ENCODE results near the gene CDH4.

Gene CDH4

DNA sequence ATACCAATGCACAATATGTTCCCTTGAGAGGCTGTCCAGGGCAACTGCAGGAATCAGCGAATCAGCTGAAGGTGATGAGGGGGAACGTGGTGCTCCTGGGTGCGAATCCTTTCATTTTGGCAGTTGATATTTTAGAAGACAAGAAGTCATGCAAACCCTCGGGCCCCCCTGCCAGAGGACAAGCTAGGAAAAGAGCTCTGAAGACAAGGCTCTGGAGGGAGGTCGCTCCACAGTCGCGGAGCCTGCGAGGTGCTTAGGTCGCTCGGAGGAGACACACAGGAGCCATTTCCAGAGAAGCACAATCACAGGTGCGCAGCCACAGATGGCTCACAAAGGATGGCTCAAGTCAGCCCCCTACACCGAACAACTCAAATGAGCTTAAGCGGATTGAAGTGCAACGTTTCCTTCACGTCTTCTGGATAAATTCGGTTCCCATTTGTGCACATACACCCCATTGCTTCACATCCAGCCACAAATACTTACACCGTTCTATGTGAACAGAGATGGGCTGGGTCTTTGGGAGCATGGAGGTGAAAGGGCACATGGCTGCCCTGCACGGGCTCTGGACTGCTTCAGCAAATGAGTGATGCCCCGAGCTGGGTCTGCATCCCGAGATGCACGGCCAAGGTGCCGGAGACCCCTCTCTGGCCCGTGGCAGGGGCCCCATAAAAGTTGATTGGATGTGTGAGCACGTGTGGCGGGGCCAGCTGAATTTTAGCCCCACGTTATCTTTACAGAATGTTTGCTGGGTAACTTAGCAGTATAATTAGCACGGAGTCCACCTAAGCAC lies 527.3 kb downstream of the CDH4 start:
- DNase-seq, result no peak

DNA sequence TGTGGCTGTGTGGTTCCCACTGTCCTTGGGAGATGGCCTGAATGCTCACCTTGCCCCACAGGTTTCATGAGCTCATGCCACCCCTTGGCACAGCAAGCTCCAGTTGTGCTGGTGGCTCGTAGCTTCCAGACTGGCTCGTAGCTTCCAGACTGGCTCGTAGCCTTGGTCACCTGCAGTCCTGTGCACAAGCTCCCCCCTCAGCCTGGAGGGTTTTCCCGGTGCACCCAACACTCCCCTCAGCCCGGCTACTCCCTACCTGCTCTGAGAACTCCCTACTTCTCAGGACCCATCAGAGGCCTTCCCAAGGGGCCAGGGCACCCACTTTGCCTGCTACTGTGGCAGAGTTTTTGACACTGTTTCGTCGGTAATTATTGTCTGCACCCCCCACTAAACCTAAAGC lies 528.0 kb downstream of the CDH4 start:
- DNase-seq, result no peak

DNA sequence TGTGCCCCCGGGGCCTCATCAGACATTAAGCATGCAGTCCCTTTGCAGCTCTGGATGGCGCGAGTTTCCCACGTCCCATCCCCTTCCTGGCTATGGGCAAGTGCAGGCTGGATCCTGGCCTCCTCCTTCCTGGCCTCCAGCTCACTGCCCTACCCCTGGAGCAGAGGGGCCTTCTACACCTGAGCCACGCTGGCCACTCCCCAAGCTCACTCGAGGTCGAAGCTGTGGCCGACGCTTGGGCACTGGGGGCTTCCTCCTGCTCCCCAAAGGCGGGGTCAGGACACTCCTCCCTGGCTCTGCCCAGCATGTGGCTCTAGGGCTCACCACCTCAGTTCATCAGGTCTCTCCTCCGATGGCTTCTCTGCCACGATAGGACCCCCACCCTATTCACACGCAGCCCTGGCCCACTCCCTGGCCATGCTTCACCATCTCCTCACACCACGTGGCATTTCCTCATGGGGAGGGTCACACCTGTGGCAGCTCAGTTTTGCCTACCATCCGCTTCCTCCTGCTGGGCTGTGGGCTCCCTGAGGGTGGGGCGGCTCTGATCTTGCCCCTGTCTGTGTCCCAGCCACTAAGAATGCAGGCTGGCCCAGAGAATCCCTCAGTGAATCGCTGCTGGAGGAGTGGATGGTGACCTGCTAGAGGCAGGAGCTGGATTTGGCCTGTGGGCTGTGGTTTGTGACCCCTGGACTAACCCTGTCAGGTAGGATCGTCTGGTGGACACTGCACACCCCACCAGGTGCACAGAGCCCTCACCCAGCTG lies 532.9 kb downstream of the CDH4 start:
- no peak for DNase-seq

DNA sequence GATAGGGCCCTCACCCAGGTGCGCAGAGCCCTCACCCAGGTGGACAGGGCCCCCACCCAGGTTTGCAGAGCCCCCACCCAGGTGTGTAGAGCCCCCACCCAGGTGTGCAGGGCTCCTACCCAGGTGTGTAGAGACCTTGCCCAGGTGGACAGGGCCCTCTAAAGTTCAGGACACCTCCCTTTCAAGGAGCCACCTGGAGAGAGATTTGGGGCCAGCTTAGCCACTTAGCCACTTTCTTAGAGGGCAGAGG lies 533.4 kb downstream of the CDH4 start:
- DNase-seq, result no peak

DNA sequence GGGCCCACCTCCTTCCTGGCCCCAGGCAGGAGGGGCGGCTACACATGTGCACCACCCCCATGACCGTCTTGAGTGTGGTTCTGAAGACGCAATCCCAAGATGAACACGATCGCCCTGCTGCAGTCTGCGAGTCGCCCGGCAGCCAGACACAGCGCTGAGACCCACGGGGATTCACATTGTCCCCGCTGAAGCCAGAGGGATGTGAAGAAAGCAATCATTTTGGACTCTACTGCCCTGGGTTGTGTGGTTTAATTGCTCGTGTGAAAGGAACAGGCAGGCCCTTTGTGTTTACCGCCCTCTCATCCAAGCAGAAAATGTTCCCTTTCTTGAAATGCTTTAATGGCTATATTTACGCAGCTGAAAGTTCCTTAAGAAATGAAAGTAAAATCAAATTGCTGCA lies 534.2 kb downstream of the CDH4 start:
- DNase-seq, result no peak

DNA sequence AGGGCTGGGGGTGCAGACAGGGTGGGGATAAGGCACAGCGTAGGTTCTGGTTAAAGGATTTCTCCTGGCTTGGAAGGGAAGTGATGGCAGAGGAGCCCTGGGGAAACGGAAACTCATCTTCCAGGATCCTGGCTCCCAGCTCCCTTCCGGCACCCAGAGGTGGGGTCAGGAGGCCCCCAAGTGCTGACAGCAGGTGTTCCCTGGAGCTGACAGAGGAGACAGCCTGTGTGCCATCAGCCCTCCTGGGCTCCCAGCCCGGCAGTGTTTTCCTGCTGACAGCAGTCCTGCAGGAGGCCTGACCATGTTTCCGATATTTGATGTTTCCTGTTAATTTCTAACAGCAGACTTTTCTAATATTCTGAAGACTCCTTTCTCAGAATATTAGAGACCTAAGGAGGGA lies 536.3 kb downstream of the CDH4 start:
- DNase-seq, result no peak

DNA sequence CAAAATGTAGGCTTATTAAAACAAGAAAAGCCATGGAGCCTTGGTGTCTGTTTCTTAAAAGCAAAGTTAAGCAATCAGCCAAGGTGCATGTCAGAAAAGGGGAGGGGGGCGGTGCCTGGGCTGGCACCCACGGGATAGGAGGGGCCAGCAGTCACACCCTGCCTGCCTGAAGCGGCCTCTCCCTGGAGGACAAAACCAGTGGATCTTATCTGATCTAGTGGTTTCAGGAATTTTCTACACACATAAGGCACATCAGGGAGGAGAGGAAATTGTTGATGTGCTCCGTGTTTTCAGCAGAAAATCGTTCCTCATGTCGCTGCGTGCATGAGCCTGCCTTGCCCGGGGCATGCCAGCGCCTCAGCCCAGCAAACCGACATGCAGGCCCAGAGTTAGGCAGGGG lies 537.3 kb downstream of the CDH4 start:
- no peak for DNase-seq

DNA sequence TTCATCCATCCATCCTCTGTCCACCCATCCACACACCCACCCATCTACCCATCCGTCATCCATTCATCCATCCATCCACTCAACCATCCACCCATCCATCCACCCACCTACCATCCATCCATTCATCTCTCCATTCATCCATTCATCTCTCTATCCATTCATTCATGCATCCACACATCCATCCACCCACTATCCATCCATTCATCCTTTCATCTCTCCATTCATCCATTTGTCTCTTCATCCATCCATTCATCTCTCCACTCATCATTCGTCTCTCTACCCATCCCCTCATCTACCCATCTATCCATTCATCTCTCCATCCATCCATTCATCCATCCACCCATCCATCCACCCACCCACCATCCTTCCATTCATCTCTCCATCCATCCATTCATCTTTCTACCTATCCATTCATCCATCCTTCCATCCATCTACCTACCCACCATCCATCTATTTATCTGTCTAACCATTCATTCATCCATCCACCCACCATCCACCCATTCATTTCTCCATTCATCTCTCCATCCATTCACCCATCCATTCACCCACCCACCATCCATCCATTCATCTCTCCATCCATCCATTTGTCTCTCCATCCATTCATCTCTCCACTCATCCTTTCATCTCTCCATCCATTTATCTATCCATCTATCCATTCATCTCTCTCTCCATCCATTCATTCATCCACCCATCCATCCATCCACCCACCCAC lies 538.2 kb downstream of the CDH4 start:
- no peak for DNase-seq

DNA sequence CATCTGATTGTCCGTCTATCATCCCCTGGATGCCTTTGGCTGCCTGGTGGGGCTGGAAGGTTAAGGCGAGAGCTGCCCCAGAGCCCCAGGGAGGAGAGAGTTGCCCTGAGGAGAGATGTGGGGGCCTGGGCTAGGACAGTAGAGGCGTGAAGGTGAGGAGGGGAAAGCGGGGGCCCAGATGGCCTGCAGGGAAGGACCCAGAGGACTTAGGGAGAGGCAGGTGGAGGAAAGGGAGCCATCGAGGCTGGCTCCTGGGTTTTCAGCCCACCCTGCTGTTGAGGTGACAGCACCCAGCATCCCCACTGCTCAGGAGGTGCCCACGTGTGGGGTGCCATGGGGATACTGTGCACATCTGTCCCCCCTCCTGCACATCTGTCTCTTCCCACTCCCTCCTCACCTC lies 539.9 kb downstream of the CDH4 start:
- DNase-seq, result no peak

DNA sequence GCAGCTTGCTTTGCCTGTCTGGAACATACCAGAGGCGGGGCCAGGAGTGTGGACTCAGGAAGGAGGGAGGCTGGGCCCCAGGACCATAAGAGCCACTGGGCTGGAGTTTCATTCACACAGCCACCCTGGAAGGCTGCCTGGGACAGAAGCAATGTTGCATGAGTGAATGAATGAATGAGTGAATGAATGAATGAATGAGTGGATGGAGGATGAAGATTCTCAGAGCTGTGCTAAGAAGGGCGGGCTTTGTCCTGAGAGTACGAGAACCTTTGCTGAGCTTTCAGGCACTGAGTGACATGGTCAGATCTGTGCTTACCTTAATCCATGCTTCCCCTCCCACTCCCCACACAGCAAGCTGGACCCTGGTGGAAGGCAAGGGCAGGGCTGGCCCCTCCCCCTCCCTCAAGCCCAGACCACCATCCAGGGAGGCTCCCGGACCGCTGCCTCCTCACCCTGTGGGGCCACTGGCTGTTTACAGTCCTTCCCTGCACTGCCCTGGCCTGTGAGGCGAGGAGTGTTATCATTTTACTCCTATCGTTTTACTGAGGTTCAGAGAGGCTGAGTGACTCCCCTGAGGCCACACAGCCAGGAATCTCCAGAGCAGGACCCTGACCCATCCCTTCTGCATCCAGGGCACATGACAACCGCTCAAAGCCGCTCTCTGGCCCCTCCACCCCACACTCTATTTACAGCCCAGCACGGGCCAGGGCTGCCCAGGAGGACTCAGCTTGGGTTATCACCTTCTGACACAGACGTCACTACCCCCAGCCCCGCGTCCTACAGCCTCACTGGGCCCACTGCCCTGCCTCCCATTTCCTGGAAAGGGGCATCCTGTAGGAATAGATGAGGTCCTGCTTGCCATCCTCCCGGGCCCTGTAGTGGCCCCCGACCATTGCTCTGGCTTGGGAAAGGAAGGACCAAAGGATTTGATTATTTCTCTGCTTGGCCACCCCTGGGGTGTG lies 543.9 kb downstream of the CDH4 start:
- no peak for DNase-seq

DNA sequence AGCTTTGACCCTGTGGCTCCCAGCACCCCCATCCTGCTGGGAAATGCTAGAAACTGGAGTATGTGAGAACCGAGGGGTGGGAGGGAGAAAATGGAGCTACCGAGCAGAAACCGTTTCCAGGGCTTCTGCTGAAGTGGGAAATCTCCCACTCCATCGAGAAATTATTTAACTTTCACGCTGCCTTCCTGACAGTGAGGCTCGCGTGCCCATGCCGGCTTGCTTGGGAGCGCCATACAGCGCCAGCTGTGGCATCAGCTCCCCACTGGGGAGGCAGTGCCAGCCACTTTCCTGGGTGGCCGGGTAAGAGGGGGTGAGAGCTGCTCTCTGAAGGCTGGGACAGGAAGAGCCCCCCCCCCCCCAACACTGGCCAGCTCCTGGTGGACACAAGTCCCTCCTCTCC lies 544.7 kb downstream of the CDH4 start:
- no peak for DNase-seq

DNA sequence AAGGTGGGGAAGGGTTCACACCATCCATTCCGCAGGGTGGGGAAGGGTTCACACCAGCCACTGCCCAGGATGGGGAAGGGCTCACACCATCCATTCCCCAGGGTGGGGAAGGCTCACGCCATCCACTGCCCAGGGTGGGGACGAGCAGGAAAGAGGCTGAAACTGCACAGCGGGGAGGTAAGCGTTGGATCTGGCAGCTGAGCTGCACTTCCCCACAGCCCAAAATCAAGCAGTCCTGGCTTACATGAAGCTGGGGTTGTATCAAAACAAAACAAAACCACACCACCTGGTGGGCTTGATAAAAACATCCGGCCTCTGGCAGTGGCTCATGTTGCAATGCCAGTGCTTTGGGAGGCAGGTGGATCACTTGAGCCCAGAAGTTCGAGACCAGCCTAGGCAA lies 545.1 kb downstream of the CDH4 start:
- no peak for DNase-seq

DNA sequence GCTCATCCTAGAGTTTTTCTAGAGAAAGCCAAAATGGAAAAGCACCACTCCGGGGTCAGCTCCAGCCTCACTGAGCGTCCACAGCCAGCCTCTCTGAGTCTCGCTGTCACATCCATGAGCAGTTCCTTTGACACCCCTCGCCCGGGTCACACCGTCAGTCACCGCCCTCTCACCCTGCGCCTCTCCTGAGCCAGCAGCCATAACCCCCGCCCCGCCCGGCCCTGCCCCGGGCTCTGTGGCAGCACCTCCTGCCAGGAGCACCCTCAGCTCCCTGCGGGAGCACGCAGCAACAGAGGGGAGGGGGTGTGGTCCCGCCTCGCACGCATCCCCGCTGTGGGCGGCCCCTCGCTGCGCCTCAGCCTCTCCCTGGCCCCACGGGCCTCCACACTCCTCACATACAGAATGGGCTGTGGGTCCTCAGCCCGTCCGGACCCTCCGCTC lies 545.9 kb downstream of the CDH4 start:
- DNase-seq, result no peak

DNA sequence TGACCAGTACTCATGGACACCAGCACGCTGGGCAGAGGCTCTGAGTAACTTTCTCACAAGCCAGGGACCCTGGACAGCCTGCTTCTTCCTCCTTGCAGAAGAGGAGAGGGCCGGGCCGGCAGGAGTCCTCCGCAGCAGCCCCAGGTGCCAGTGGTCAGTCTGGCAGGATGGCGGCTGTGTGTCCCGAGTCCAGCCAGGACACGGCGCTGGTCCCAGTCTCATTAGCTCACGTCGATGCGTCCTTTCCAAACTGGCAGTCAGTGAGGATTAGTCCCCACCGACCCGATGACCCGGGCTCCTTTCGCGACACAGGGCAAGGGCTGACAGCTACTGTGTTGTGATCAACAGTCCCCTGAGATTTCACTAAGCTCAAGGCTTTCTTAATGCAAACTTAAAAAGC lies 546.6 kb downstream of the CDH4 start:
- DNase-seq, result no peak

DNA sequence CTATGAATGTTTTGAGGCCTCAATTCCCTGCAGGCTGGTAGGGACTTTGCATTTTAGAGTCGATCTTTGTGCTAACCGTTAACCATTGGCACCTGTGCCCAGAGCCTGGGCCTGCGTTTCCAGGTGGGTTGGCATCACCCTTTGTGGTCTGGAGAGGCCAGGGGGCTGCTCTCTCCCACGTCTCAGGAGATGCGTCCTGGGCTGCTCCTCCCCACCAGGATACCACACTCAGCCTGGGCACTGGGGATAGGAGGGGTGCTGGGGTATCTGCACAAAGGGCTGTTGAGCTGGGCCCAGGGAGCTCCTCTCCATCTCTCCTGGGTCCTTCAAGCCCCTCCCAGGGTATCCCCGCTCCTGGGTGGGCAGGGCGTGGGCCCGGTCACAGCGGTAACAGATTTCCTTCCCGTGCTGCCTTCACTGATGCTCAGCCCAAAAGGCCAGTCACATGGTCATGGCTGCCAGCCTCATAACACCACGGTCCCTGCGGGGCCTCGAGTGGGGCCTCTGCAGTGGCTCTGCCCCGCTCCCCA lies 547.4 kb downstream of the CDH4 start:
- no peak for DNase-seq

DNA sequence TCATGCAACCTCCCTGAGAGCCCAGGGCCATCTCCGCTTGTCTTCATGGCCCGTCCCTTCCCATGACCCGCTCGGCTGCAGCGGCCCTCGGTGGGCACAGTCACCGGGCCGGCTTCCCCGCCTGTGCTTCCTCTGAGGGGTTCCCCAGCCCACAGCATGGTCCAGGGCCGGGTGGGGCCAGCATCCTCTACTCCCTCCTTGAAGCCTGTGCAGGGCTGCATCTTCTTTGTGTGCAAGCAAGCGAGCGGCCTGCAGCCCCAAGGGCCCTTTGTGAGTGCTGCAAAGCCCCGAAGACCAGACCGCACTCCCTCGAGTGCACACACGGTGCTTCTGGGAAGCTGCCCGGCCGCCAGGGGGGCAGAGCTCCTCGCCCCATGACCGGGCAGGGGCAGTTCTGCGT lies 547.9 kb downstream of the CDH4 start:
- DNase-seq, result no peak

DNA sequence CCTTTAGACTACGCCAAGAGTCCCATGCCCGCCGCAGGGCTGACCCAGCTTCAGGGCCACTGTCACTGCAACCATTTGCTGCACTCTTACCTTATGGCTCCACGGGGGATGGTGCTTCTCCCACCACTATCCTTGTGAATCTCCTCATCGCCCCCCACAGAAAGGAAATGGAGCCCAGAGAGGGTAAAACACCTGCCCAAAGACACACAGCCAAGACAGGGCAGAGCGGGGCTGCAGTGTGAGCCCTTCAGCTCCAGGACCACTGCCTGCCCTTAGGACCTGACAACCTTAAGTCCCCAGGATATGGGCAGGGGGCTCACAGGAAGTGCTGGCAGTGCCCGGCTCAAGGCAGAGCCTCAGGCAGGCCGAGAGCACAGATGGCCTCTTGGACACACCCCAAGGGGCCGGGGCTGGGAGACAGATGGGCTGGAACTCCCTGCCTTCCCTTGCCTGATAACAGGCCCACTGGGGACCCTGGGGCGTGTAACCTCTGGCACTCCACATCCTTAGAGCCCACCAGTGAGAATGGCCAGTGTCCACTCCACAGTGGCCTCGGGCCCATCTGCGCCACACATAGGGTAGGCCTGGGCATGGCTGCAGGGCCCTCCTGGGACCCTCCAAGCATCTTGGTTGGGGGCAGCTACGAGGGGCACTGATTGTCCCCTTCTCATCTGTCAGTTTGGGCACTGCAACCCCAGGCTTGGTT lies 548.5 kb downstream of the CDH4 start:
- DNase-seq, result no peak

DNA sequence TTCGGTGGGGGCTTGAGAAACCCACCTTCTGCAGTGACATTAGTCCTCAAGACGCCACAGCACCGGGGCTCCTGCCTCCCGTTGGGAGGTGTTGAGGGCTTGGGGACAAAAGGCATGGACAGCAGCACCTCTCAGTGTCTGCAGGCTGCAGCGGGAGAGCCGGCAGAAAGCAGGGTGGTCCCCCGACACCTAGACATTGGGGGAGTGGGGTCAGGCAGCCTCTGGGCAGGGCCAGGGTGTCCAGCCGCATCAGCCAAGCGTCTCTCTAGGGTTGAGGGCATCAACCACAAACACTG lies 549.0 kb downstream of the CDH4 start:
- no peak for DNase-seq

DNA sequence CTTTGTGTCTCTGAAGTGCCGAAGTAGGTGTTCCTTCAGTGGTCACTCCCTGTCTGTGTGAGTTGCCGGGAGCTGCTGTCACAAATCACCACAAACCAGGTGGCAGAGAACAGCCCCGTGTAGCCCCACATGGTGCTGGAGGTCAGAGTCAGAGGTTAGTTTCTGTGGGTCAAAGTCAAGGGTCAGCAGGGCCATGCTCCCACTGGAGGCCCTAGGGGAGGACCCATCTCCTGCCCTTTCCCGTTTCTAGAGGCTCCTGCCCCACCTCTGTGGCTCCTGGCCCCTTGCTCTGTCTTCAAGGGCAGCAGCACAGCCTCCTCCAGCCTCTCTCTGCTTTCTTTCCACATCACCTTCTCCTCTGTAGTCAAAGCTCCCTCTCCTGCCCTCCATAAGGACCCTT lies 549.4 kb downstream of the CDH4 start:
- no peak for DNase-seq

DNA sequence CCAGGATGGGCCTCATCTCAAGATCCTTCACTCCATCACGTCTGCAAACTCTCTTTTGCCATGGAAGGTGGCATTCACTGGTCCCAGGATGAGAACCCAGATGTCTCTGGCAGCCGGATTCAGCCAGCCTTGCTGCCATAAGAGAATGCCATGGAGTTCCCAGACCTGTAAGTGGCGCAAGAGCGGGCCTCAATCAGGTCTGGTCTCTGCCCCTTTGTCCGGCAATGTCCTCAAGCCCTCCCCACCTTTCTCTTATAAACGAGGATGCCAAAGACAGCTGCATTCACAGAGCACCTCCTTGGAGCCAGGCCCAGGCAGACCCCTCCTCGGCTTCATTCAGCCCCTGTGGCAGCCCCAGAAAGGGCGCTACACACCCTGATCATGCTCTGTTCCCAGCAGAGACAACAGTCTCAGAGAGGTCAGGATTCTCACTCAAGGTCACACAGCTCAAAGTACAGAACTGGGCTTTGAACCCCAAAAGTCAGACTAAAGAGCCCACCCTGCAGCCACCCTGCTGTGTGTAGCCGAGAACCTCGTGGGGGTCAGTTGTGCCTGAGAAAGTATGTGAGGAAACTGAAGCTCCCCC lies 549.9 kb downstream of the CDH4 start:
- DNase-seq, result no peak

DNA sequence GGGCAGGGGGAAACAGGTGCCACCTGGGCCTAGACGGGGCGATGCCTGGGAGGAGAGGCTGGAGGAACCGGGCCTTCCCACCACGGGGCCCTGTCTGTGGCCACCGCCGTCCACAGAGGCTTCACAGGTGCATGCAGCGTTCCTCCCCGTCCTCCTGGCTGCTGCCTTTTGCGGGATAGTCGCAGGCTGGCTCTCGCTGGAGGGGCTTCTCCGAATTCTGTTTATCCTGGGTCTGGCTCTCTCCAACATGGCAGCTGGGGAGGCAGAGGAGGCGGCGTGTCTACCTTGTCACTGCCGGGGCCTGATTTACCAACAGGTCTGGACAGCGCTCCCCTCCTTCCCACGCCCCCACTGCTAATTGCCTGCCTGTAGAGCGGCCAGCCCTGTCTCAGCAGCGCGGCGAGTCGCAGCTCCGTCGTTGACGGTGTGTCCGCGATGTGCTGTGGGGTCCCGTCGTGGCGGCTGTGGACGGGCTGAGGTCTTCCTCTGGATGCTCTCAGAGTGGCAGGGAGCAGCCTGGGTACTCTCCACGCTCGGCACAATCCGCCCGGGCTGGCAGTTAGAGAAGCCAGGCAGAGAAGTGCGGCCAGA lies 550.8 kb downstream of the CDH4 start:
- DNase-seq, result no peak
